AG04449 (cell line): ENCODE data around the gene SENP6.
"Not testable (repeated sequence)": the region's sequence is repeated elsewhere in the genome, so short reads cannot be mapped to it uniquely, and the experiment has no call there.

Source experiments
- CTCF ChIA-PET: fragments of 350-600 bp; formaldehyde crosslinking; extraction: SDS; loops from one replicate; lab custom pipeline; 2021; ENCODE audit warnings: antibody characterized with exemption; lab: Yijun Ruan, JAX
- POLR2A ChIA-PET: fragments of 400-600, 350-600 bp; formaldehyde crosslinking; extraction: SDS; loops from one replicate; lab custom pipeline; 2020; ENCODE audit warnings: antibody characterized with exemption, inconsistent platforms; lab: Yijun Ruan, JAX
- DNase-seq: peaks from one replicate; pipeline ENCODE4 v3.0.0-alpha.2; 2010; ENCODE audit warnings: low read depth, low spot score
- H3K4me3 ChIP-seq: 2 replicates; pipeline ENCODE4 v1.5.1; 2011; ENCODE audit warnings: low read depth, mild to moderate bottlenecking, control low read depth, low read length
- TF ChIP-seq, protein P1 (sequence below): IDR thresholded peaks from one replicate; pipeline ENCODE4 v1.5.1; 2011; ENCODE audit warnings: mild to moderate bottlenecking, moderate library complexity, low read length, control low read depth, inconsistent platforms; ENCODE audit not compliant: insufficient read depth; ENCODE audit errors: missing control alignments

SENP6 gene

DNA sequence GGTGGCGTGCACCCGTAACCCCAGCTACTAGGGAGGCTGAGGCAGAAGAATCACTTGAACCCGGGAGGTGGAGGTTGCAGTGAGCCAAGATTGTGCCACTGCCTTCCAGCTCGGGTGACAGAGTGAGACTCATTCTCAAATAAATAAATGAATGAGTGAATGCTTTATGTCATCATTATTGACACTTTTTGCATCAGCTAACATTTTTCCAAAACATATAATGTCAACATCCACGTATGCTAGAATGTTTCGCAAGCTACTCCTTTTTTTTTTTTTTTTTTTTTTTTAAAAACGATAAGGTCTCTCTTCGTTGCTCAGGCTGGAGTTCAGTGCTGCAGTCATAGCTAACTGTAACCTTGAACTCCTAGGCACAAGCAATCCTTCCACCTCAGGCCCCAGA lies 72.2 kb downstream of the SENP6 start:
- no peak overlapping the region for H3K4me3 ChIP-seq
- TF ChIP-seq, protein P1, sequence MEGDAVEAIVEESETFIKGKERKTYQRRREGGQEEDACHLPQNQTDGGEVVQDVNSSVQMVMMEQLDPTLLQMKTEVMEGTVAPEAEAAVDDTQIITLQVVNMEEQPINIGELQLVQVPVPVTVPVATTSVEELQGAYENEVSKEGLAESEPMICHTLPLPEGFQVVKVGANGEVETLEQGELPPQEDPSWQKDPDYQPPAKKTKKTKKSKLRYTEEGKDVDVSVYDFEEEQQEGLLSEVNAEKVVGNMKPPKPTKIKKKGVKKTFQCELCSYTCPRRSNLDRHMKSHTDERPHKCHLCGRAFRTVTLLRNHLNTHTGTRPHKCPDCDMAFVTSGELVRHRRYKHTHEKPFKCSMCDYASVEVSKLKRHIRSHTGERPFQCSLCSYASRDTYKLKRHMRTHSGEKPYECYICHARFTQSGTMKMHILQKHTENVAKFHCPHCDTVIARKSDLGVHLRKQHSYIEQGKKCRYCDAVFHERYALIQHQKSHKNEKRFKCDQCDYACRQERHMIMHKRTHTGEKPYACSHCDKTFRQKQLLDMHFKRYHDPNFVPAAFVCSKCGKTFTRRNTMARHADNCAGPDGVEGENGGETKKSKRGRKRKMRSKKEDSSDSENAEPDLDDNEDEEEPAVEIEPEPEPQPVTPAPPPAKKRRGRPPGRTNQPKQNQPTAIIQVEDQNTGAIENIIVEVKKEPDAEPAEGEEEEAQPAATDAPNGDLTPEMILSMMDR: no peak
- ChIA-PET CTCF (no interaction called here), POLR2A (no interaction called here)
- DNase-seq: no peak

DNA sequence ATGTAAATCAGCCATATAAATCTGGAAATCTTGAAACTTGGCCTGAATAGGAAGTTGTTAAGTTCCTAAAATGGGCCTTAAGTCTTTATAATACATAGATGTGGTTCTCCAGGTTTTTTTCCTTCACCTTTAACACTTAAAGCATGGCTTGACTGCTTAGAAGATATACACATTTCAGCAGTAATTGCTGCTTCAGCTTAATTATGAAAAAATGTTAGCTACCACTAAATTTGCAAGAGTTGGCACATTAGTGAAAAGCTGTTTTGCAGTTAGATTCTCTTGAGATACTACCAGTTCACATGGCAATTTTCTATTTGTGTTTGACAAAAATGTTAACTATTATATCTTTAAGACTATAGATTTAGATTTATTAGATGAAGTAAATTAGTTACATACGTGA lies 74.7 kb downstream of the SENP6 start:
- DNase-seq: no peak
- H3K4me3 ChIP-seq: no peak overlapping the region
- POLR2A ChIA-PET: no interaction called here
- TF ChIP-seq, protein P1: no peak
- CTCF ChIA-PET: no interaction called here

DNA sequence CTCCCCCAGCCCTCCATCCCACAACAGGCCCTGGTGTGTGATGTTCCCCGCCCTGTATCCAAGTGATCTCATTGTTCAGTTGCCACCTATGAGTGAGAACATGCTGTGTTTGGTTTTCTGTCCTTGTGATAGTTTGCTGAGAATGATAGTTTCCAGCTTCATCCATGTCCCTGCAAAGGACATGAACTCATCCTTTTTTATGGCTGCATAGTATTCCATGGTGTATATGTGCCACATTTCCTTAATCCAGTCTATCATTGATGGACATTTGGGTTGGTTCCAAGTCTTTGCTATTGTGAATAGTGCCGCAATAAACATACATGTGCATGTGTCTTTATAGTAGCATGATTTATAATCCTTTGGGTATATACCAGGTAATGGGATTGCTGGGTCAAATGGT lies 80.9 kb downstream of the SENP6 start:
- POLR2A ChIA-PET, H3K4me3 ChIP-seq, CTCF ChIA-PET, DNase-seq: not testable (repeated sequence)

DNA sequence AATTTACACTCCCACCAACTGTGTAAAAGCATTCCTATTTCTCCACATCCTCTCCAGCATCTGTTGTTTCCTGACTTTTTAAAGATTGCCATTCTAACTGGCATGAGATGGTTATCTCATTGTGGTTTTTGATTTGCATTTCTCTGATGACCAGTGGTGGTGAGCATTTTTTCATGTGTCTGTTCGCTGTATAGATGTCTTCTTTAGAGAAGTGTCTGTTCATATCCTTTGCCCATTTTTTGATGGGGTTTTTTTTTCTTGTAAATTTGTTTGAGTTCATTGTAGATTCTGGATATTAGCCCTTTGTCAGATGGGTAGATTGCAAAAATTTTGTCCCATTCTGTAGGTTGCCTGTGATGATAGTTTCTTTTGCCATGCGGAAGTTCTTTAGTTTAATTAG lies 81.3 kb downstream of the SENP6 start:
- not testable (repeated sequence) for H3K4me3 ChIP-seq

DNA sequence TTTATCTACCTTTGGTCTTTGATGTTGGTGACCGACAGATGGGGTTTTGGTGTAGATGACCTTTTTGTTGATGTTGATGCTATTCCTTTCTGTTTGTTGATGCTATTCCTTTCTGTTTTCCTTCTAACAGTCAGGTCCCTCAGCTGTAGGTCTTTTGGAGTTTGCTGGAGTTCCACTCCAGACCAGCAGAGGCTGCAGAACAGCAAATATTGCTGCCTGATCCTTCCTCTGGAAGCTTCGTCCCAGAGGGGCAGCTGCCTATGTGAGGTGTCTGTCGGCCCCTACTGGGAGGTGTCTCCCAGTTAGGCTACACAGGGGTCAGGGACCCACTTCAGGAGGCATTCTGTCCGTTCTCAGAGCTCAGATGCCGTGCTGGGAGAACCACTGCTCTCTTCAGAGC lies 85.9 kb downstream of the SENP6 start:
- CTCF ChIA-PET, POLR2A ChIA-PET, DNase-seq, H3K4me3 ChIP-seq: not testable (repeated sequence)

More for the DNA sequence above, 81.3 kb downstream of the SENP6 start:
- CTCF ChIA-PET, DNase-seq, POLR2A ChIA-PET: not testable (repeated sequence)

DNA sequence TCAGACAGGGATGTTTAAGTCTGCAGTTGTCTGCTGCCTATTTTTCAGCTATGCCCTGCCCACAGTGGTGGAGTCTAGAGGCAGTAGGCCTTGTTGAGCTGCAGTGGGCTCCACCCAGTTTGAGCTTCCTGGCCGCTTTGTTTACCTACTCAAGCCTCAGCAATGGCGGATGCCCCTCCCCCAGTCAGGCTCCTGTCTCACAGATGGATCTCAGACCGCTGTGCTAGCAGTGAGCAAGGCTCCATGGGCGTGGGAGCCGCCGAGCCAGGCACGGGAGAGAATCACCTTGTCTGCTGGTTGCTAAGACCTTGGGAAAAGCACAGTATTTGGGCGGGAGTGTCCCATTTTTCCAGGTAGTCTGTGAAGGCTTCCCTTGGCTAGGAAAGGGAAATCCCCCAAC lies 86.3 kb downstream of the SENP6 start:
- POLR2A ChIA-PET, H3K4me3 ChIP-seq, CTCF ChIA-PET, DNase-seq: not testable (repeated sequence)

DNA sequence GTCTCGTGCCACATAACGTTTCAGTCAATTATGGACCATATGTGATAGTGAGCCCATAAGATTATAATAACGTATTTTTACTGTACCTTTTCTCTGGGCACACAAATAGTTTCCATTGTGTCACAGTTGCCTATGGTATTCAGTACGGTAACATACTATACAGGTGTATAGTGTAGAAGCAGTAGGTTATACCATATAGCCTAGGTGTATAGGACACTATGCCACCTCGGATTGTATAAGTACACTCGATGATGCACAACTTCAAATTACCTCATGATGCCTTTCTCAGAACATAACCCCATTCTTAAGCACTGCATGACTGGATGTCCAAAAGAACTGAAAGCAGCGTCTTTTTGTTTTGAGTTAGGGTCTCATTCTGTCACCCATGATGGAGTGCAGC lies 87.9 kb downstream of the SENP6 start:
- CTCF ChIA-PET: interaction anchor here (1.0 kb wide), 1 partner anchor 11 kb away, joined by 3 read pairs; no protein-coding TSS in a partner anchor
- H3K4me3 ChIP-seq: no peak overlapping the region
- no peak for DNase-seq
- POLR2A ChIA-PET: no interaction called here
- TF ChIP-seq, protein P1: no peak

DNA sequence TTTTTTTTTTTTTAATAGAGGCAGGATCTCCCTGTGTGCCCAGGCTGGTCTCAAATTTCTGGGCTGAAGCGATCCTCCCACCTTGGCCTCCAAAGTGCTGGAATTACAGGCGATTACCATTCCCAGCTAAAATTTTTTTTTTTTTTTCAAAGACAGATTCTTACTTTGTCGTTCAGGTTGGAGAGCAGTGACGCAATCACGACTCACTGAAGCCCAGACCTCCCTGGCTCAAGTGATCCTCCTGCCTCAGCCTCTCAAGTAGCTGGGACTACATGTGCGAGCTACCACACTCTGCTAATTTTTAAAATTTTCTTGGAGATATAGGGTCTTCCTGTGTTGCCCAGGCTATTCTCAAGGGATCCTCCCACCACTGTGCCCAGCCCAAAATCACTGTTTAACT lies 89.3 kb downstream of the SENP6 start:
- DNase-seq: no peak
- H3K4me3 ChIP-seq: no peak overlapping the region
- TF ChIP-seq, protein P1: no peak
- ChIA-PET CTCF (no interaction called here), POLR2A (no interaction called here)
